Neural progenitor cell (in vitro differentiated cells): ENCODE measurements around the gene SGO1. TPM values are rescaled to one million over a fixed set of nuclear protein-coding genes. Genes with fewer than 3 reads are reported as not detected.

Source experiments
- DNase-seq: peaks from one replicate; pipeline ENCODE4 v3.0.0-alpha.2; 2016; ENCODE audit warnings: low spot score
- H2AFZ ChIP-seq: fragments of 200-600 bp; sonication (generic); replicated peaks from 2 replicates; pipeline ENCODE4 v1.6.1; 2016; ENCODE audit warnings: antibody characterized with exemption
- H3F3A ChIP-seq: fragments of 200-600 bp; sonication (generic); 2 replicates; pipeline ENCODE4 v1.6.1; 2016; ENCODE audit warnings: antibody characterized with exemption, low read depth
- H3K27ac ChIP-seq: fragments of 200-600 bp; sonication (generic); 2 replicates; pipeline ENCODE4 v1.5.1; 2016; ENCODE audit warnings: mild to moderate bottlenecking
- H3K27me3 ChIP-seq: fragments of 200-600 bp; sonication (generic); 2 replicates; pipeline ENCODE4 v1.6.1; 2016; ENCODE audit warnings: mild to moderate bottlenecking, moderate library complexity
- H3K36me3 ChIP-seq: fragments of 200-600 bp; sonication (generic); 2 replicates; pipeline ENCODE4 v1.5.1; 2016
- H3K4me1 ChIP-seq: fragments of 200-600 bp; sonication (generic); 2 replicates; pipeline ENCODE4 v1.6.1; 2016; ENCODE audit warnings: mixed run types
- H3K4me2 ChIP-seq: fragments of 200-600 bp; sonication (generic); 2 replicates; pipeline ENCODE4 v1.6.1; 2016
- H3K4me3 ChIP-seq: fragments of 200-600 bp; sonication (generic); 2 replicates; pipeline ENCODE4 v1.5.1; 2016
- H3K79me2 ChIP-seq: fragments of 200-600 bp; sonication (generic); 2 replicates; pipeline ENCODE4 v1.6.1; 2016; ENCODE audit warnings: low read depth
- H3K9ac ChIP-seq: fragments of 200-600 bp; sonication (generic); 2 replicates; pipeline ENCODE4 v1.6.1; 2016
- H3K9me3 ChIP-seq: fragments of 200-600 bp; sonication (generic); 2 replicates; pipeline ENCODE4 v1.5.1; 2016; ENCODE audit warnings: low read depth
- H4K20me1 ChIP-seq: fragments of 200-600 bp; sonication (generic); 2 replicates; pipeline ENCODE4 v1.6.1; 2016; ENCODE audit warnings: low read depth
- H3K27ac Mint-ChIP-seq: 3 replicates; pipeline ENCODE4 v1.8.0; 2021; ENCODE audit warnings: mixed read lengths
- H3K27me3 Mint-ChIP-seq: 2 replicates; pipeline ENCODE4 v1.8.0; 2022; ENCODE audit warnings: low read depth, mild to moderate bottlenecking, inconsistent platforms, moderate library complexity, mixed read lengths; ENCODE audit not compliant: insufficient read depth
- H3K36me3 Mint-ChIP-seq: 3 replicates; pipeline ENCODE4 v1.8.0; 2021; ENCODE audit warnings: mixed read lengths
- H3K4me1 Mint-ChIP-seq: 3 replicates; pipeline ENCODE4 v1.8.0; 2021; ENCODE audit warnings: mixed read lengths
- H3K4me3 Mint-ChIP-seq: 3 replicates; pipeline ENCODE4 v1.8.0; 2021; ENCODE audit warnings: mild to moderate bottlenecking, moderate library complexity, mixed read lengths
- H3K9me3 Mint-ChIP-seq: 3 replicates; pipeline ENCODE4 v1.8.0; 2020; ENCODE audit warnings: mixed read lengths
- EZH2 ChIP-seq: fragments of 200-600 bp; sonication (generic); IDR thresholded peaks from 2 replicates; pipeline ENCODE4 v1.6.1; 2017; ENCODE audit warnings: antibody characterized with exemption, mild to moderate bottlenecking, moderate library complexity
- EZH2phosphoT487 ChIP-seq: fragments of 200-600 bp; sonication (generic); IDR thresholded peaks from 2 replicates; pipeline ENCODE4 v1.6.1; 2017; ENCODE audit warnings: antibody characterized with exemption
- total RNA-seq: library from RNA; depleted of rRNA; stranded (reverse); fragments of >200 nt; gene quantifications from 2 replicates; pipeline ENCODE4 v1.2.3, GENCODE V29; 2015; ENCODE audit warnings: low replicate concordance
- TF ChIP-seq, protein P1 (sequence below): fragments of 200-600 bp; sonication (generic); IDR thresholded peaks from 2 replicates; pipeline ENCODE4 v1.5.1; 2017; ENCODE audit warnings: antibody characterized with exemption, mild to moderate bottlenecking

SGO1 gene
- total RNA-seq, 1 donor from 2014 or later: 59.2 TPM

DNA sequence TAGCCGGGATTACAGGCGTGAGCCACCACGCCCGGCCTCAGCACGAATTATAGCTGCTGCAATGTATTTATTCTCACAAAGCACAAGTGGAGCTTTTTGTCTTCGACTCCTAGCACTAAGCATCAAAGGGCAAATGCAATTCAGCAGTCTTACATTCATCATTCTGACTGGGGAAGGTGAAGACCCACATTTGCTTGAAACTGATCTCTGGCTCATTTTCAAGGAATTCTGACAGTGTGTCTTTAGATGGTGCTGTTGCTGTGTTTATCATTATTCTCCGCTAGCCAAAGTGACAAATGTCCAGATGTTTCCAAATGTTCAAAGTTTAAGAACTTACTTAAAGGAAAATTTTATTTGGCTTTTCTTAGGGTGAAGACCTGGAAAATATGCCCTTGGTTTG lies 55.9 kb downstream of the SGO1 start:
- no peaks in the 10 kb centered on the region for H3K4me1 ChIP-seq
- H3K27me3 ChIP-seq: no peaks in the 10 kb centered on the region
- H3K4me3 ChIP-seq: no peak overlapping the region
- H3K4me2 ChIP-seq: no peak overlapping the region
- no peaks in the 10 kb centered on the region for H3F3A ChIP-seq
- no peaks in the 10 kb centered on the region for H3K9me3 Mint-ChIP-seq
- no peaks in the 10 kb centered on the region for H3K9me3 ChIP-seq
- no peaks in the 10 kb centered on the region for H3K4me1 Mint-ChIP-seq
- H3K4me3 Mint-ChIP-seq: no peak overlapping the region
- H3K9ac ChIP-seq: no peak overlapping the region
- no peak overlapping the region for H3K27ac Mint-ChIP-seq
- no peaks in the 10 kb centered on the region for H3K79me2 ChIP-seq
- DNase-seq: peak; percentile 4
- H3K36me3 Mint-ChIP-seq: peaks cover 10% of the 10 kb centered on the region
- TF ChIP-seq EZH2phosphoT487 (no peak), EZH2 (no peak)
- TF ChIP-seq, protein P1, sequence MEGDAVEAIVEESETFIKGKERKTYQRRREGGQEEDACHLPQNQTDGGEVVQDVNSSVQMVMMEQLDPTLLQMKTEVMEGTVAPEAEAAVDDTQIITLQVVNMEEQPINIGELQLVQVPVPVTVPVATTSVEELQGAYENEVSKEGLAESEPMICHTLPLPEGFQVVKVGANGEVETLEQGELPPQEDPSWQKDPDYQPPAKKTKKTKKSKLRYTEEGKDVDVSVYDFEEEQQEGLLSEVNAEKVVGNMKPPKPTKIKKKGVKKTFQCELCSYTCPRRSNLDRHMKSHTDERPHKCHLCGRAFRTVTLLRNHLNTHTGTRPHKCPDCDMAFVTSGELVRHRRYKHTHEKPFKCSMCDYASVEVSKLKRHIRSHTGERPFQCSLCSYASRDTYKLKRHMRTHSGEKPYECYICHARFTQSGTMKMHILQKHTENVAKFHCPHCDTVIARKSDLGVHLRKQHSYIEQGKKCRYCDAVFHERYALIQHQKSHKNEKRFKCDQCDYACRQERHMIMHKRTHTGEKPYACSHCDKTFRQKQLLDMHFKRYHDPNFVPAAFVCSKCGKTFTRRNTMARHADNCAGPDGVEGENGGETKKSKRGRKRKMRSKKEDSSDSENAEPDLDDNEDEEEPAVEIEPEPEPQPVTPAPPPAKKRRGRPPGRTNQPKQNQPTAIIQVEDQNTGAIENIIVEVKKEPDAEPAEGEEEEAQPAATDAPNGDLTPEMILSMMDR: peak; percentile 40
- H4K20me1 ChIP-seq: no peaks in the 10 kb centered on the region
- no peak overlapping the region for H3K27ac ChIP-seq
- H3K36me3 ChIP-seq: no peaks in the 10 kb centered on the region
- peaks cover 3% of the 10 kb centered on the region for H3K27me3 Mint-ChIP-seq
- H2AFZ ChIP-seq: no peak overlapping the region

DNA sequence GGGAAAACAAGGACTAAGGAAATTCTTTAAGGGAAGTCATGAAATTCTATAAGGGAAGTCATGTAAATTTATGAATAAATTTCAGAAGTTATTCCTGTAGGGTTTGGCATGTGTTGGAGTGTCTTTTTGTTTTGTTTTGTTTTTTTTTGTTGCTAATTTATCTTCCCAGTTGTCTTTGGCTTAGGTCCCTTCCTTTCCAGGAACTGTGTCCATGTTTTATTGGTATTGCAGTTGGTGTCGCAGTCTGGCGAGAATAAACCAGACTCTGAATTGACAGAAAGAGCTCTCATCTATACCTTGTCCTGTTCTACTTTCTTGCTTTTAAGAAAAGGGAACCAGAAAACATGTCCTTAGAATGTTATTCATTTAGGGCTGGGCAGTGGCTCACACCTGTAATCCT lies 57.6 kb downstream of the SGO1 start:
- H3K9me3 Mint-ChIP-seq: no peaks in the 10 kb centered on the region
- no peaks in the 10 kb centered on the region for H3K4me1 ChIP-seq
- no peak overlapping the region for H3K27ac ChIP-seq
- no peaks in the 10 kb centered on the region for H3K36me3 ChIP-seq
- no peaks in the 10 kb centered on the region for H3K79me2 ChIP-seq
- no peaks in the 10 kb centered on the region for H3K4me1 Mint-ChIP-seq
- H2AFZ ChIP-seq: no peak overlapping the region
- no peaks in the 10 kb centered on the region for H3F3A ChIP-seq
- no peaks in the 10 kb centered on the region for H3K9me3 ChIP-seq
- no peak for DNase-seq
- H3K27ac Mint-ChIP-seq: no peak overlapping the region
- no peak for TF ChIP-seq EZH2phosphoT487
- TF ChIP-seq EZH2: no peak
- TF ChIP-seq, protein P1: no peak
- no peaks in the 10 kb centered on the region for H3K27me3 ChIP-seq
- peaks cover 10% of the 10 kb centered on the region for H3K36me3 Mint-ChIP-seq
- H3K4me2 ChIP-seq: no peak overlapping the region
- H3K27me3 Mint-ChIP-seq: no peaks in the 10 kb centered on the region
- H3K4me3 Mint-ChIP-seq: no peak overlapping the region
- no peak overlapping the region for H3K9ac ChIP-seq
- H4K20me1 ChIP-seq: no peaks in the 10 kb centered on the region
- no peak overlapping the region for H3K4me3 ChIP-seq

DNA sequence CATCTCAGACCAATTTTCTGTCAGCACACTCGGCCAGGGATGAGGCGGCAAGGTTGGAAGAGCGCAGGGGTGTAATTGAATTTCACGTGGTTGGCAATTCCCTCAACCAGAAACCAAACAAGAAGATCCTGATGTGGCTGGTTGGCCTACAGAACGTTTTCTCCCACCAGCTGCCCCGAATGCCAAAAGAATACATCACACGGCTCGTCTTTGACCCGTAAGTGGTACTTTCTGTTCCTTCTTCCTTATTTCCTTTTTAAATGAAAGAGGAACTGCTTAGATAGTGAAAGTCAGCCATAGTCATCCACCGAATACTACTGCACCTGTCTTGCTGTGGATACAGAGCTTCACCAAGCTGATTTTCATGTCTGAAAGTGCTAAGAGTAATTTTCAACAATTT lies 60.1 kb downstream of the SGO1 start:
- Histone ChIP-seq H2AFZ (no peak overlapping the region), H3K9me3 (no peaks in the 10 kb centered on the region), H3K4me1 (no peaks in the 10 kb centered on the region), H3K36me3 (no peaks in the 10 kb centered on the region), H3K79me2 (no peaks in the 10 kb centered on the region), H3K4me3 (no peak overlapping the region), H4K20me1 (no peaks in the 10 kb centered on the region), H3K27ac (no peak overlapping the region), H3K4me2 (no peak overlapping the region), H3K9ac (no peak overlapping the region), H3F3A (no peaks in the 10 kb centered on the region), H3K27me3 (no peaks in the 10 kb centered on the region)
- H3K4me3 Mint-ChIP-seq: no peak overlapping the region
- no peaks in the 10 kb centered on the region for H3K9me3 Mint-ChIP-seq
- no peaks in the 10 kb centered on the region for H3K4me1 Mint-ChIP-seq
- peaks cover 2% of the 10 kb centered on the region for H3K27me3 Mint-ChIP-seq
- peak overlapping the region; percentile 4 for H3K27ac Mint-ChIP-seq
- no peak for DNase-seq
- TF ChIP-seq, protein P1: no peak
- TF ChIP-seq EZH2phosphoT487 (no peak), EZH2 (no peak)
- peaks cover 15% of the 10 kb centered on the region for H3K36me3 Mint-ChIP-seq
